Keratinocyte (primary cell): ENCODE measurements around the gene SLC1A4.

ENCODE experiments used
- EZH2 ChIP-seq: IDR thresholded peaks from one replicate; pipeline ENCODE4 v1.6.1; 2012; ENCODE audit warnings: inconsistent platforms, mild to moderate bottlenecking, low read length, moderate library complexity
- TF ChIP-seq, protein P1 (sequence below), 3 experiments: IDR thresholded peaks in 1 of 3; conservative IDR thresholded peaks in 1 of 3; optimal IDR thresholded peaks in 1 of 3; 2 replicates in 2 of 3; 3 replicates in 1 of 3; pipeline versions ENCODE3 to v1.5.1; 2011; ENCODE audit warnings: low read length in 3 of 3, mild to moderate bottlenecking in 3 of 3, moderate library complexity in 2 of 3, control low read depth in 1 of 3, inconsistent platforms in 1 of 3; ENCODE audit not compliant: insufficient read depth in 2 of 3; ENCODE audit errors: extremely low read depth in 1 of 3

DNA sequence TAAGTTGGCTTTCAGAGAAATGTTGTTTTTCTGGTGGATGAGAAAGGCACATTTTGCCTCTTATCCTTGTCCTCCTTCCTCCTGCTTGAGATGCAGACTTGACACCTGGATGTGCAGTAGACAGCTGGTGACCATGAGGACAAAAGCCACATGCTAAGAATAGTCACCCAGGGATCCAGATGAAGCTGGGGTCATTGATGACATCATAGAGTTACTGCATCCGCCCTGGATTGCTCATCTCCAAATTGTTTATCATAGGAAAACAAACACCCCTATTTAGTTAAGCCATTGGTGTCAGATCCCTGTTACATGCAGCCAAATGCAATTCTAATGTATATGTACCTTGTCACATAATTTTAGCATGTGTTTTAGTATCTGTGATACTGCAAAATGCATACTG is 16.3 kb upstream of the SLC1A4 start:
- TF ChIP-seq, protein P1, sequence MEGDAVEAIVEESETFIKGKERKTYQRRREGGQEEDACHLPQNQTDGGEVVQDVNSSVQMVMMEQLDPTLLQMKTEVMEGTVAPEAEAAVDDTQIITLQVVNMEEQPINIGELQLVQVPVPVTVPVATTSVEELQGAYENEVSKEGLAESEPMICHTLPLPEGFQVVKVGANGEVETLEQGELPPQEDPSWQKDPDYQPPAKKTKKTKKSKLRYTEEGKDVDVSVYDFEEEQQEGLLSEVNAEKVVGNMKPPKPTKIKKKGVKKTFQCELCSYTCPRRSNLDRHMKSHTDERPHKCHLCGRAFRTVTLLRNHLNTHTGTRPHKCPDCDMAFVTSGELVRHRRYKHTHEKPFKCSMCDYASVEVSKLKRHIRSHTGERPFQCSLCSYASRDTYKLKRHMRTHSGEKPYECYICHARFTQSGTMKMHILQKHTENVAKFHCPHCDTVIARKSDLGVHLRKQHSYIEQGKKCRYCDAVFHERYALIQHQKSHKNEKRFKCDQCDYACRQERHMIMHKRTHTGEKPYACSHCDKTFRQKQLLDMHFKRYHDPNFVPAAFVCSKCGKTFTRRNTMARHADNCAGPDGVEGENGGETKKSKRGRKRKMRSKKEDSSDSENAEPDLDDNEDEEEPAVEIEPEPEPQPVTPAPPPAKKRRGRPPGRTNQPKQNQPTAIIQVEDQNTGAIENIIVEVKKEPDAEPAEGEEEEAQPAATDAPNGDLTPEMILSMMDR (optimal IDR thresholded peaks at IDR 0.05 in 1 of 3, IDR thresholded peaks at IDR 0.05 in 1 of 3, conservative IDR thresholded peaks at IDR 0.05 in 1 of 3; ENCODE audit: extremely low read depth in 1 of 3, insufficient read depth in 2 of 3, low read length in 3 of 3): no peak
- TF ChIP-seq EZH2: no peak
